ES-I3 (cell line): ENCODE data around the gene SECTM1.

ENCODE experiments used
- H3K36me3 ChIP-seq: 2 replicates; pipeline ENCODE4 v1.6.1; 2013; ENCODE audit warnings: mild to moderate bottlenecking, low read length, control low read depth, moderate library complexity; ENCODE audit not compliant: insufficient read depth
- H3K4me1 ChIP-seq: 2 replicates; pipeline ENCODE4 v1.6.1; 2013; ENCODE audit warnings: mild to moderate bottlenecking, control low read depth, low read length; ENCODE audit not compliant: insufficient read depth
- H3K9ac ChIP-seq: 2 replicates; pipeline ENCODE4 v1.6.1; 2013; ENCODE audit warnings: low read depth, mild to moderate bottlenecking, low read length, moderate library complexity
- H3K9me3 ChIP-seq: 2 replicates; pipeline ENCODE4 v1.6.1; 2013; ENCODE audit warnings: mild to moderate bottlenecking, low read length, moderate library complexity; ENCODE audit not compliant: control insufficient read depth, insufficient read depth

The SECTM1 gene

GRCh38 chr17:82345151-82345976, 11.8 kb upstream of the SECTM1 start:
- H3K9me3 ChIP-seq, result no peaks in the 10 kb centered on the region; the same call in 1 of the 2 replicates
- H3K36me3 ChIP-seq, result no peaks in the 10 kb centered on the region
- H3K4me1 ChIP-seq, result peaks cover 8% of the 10 kb centered on the region; the same call in 1 of the 2 replicates
- H3K9ac ChIP-seq, result no peak overlapping the region

GRCh38 chr17:82344175-82344907, 10.8 kb upstream of the SECTM1 start:
- no peak overlapping the region for H3K9ac ChIP-seq
- H3K9me3 ChIP-seq, result no peaks in the 10 kb centered on the region; the same call in 1 of the 2 replicates
- peaks cover 10% of the 10 kb centered on the region; the same call in 1 of the 2 replicates for H3K4me1 ChIP-seq
- no peaks in the 10 kb centered on the region for H3K36me3 ChIP-seq

- Histone ChIP-seq H3K9ac (no peak overlapping the region), H3K9me3 (no peaks in the 10 kb centered on the region; the same call in 1 of the 2 replicates), H3K36me3 (no peaks in the 10 kb centered on the region), H3K4me1 (peaks cover 18% of the 10 kb centered on the region)
Measured at GRCh38 chr17:82343560-82343959, 10.0 kb upstream of the SECTM1 start.

GRCh38 chr17:82342361-82343079, 9.0 kb upstream of the SECTM1 start:
- no peaks in the 10 kb centered on the region for H3K36me3 ChIP-seq
- H3K9me3 ChIP-seq, result no peaks in the 10 kb centered on the region; the same call in 1 of the 2 replicates
- peaks cover 18% of the 10 kb centered on the region for H3K4me1 ChIP-seq
- H3K9ac ChIP-seq, result no peak overlapping the region

- H3K4me1 ChIP-seq, result peaks cover 15% of the 10 kb centered on the region
- H3K36me3 ChIP-seq, result no peaks in the 10 kb centered on the region
- peak overlapping the region; percentile 19; the same call in 1 of the 2 replicates for H3K9ac ChIP-seq
- H3K9me3 ChIP-seq, result no peaks in the 10 kb centered on the region; the same call in 1 of the 2 replicates
Measured at GRCh38 chr17:82339634-82340580, 6.3 kb upstream of the SECTM1 start.

- Histone ChIP-seq H3K36me3 (no peaks in the 10 kb centered on the region), H3K9ac (peak overlapping the region; percentile 19; the same call in 1 of the 2 replicates), H3K4me1 (peaks cover 14% of the 10 kb centered on the region), H3K9me3 (no peaks in the 10 kb centered on the region; the same call in 1 of the 2 replicates)
Measured at GRCh38 chr17:82338858-82339633, 5.5 kb upstream of the SECTM1 start.

- peaks cover 14% of the 10 kb centered on the region for H3K4me1 ChIP-seq
- no peak overlapping the region for H3K9ac ChIP-seq
Measured at GRCh38 chr17:82334622-82335394, 1.2 kb upstream of the SECTM1 start.

GRCh38 chr17:82334204-82334621, 647 bp upstream of the SECTM1 start:
- H3K36me3 ChIP-seq, result no peaks in the 10 kb centered on the region
- no peaks in the 10 kb centered on the region for H3K9me3 ChIP-seq
- no peak overlapping the region for H3K9ac ChIP-seq
- H3K4me1 ChIP-seq, result peaks cover 11% of the 10 kb centered on the region

More at GRCh38 chr17:82334622-82335394, 1.2 kb upstream of the SECTM1 start:
- H3K9me3 ChIP-seq, result no peaks in the 10 kb centered on the region
- H3K36me3 ChIP-seq, result no peaks in the 10 kb centered on the region

- Histone ChIP-seq H3K9ac (peak overlapping the region; percentile 10; the same call in 1 of the 2 replicates), H3K4me1 (peaks cover 12% of the 10 kb centered on the region), H3K9me3 (no peaks in the 10 kb centered on the region), H3K36me3 (no peaks in the 10 kb centered on the region)
Measured at GRCh38 chr17:82332669-82333278, 792 bp downstream of the SECTM1 start.

- H3K9ac ChIP-seq, result no peak overlapping the region
- H3K4me1 ChIP-seq, result peaks cover 23% of the 10 kb centered on the region
- H3K9me3 ChIP-seq, result no peaks in the 10 kb centered on the region
- H3K36me3 ChIP-seq, result no peaks in the 10 kb centered on the region
Measured at GRCh38 chr17:82331345-82331939, 2.1 kb downstream of the SECTM1 start.

- no peaks in the 10 kb centered on the region for H3K9me3 ChIP-seq
- no peaks in the 10 kb centered on the region for H3K36me3 ChIP-seq
- peaks cover 23% of the 10 kb centered on the region for H3K4me1 ChIP-seq
- H3K9ac ChIP-seq, result no peak overlapping the region
Measured at GRCh38 chr17:82330322-82331239, 3.0 kb downstream of the SECTM1 start.
